Measurements from ENCODE around the gene NAA25. TPM values are rescaled to one million over a fixed set of nuclear protein-coding genes. Genes with fewer than 3 reads are reported as not detected.
A peak's percentile ranks its signal among the peaks of the same experiment; 100 is the strongest.

Gene NAA25
- total RNA-seq, 4 donors from 2014 or later = 13.9 to 30.8 (median 23.0) TPM

DNA sequence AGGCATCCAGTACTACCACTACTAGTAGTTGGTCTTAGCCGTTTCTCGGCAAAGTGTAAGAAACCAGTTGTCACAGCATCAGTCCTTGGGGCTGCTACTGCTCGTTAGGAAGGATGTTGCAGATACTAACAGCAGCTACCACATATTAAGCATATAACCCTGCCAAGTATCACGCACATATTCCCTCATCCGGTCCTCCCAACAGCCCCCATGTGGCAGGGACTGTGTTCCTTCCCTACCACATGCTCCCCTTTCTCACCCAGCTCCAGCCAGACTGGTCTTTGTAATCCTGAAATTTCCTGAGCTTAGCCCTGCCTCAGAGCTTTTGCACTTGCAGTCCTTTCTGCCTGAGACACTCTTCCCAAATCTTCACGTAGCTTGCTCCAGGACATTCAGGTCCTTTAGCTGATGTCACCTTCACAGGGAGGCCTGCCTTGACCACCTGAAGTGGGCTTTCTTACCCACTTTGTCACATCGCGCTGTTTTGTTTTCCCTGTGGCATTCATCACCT lies 87.6 kb downstream of the NAA25 start:
- intact Hi-C loops (cut with DNase I; ENCODE audit: low total_unique reads) = no loop called here
- WGBS, 2 donors = 88% methylated on average over 8 of the region's 8 CpGs
- no peak overlapping the region for H3K4me3 ChIP-seq (ENCODE audit: low read depth, poor library complexity, severe bottlenecking)
- DNase-seq (ENCODE audit: low spot score in 2 of 2) = no peak
- TF ChIP-seq, protein P1, sequence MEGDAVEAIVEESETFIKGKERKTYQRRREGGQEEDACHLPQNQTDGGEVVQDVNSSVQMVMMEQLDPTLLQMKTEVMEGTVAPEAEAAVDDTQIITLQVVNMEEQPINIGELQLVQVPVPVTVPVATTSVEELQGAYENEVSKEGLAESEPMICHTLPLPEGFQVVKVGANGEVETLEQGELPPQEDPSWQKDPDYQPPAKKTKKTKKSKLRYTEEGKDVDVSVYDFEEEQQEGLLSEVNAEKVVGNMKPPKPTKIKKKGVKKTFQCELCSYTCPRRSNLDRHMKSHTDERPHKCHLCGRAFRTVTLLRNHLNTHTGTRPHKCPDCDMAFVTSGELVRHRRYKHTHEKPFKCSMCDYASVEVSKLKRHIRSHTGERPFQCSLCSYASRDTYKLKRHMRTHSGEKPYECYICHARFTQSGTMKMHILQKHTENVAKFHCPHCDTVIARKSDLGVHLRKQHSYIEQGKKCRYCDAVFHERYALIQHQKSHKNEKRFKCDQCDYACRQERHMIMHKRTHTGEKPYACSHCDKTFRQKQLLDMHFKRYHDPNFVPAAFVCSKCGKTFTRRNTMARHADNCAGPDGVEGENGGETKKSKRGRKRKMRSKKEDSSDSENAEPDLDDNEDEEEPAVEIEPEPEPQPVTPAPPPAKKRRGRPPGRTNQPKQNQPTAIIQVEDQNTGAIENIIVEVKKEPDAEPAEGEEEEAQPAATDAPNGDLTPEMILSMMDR (IDR thresholded peaks at IDR 0.05) = no peak
- no peak for TF ChIP-seq POLR2A (IDR thresholded peaks at IDR 0.05)

DNA sequence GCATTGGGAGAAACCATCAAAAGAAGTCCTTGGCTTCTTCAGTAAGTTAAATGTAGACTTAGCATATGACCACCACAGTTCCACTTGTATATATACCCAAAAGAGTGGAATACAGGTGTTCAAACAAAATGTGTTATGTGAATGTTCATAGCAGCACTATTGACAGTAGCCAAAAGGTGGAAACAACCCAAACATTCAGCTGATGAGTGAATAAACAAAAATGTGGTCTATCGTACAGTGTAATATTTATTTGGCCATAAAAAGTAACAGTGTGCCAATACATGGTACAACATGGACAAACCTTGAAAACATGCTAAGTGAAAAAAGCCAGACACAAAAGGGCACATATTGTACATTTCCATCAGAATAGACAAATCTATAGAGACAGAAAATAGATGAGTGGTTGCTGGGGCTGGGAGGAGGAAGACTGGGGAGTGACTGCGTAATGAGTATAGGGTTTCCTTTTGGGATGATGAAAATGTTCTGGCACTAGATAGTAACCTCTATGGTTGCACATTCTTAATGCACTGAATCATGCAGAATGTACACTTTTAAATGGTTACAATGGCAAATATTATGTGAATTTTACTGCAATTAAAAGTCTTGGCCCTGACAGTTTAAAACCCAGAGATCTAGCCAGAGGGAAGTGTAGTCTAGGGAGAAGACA lies 89.9 kb downstream of the NAA25 start:
- TF ChIP-seq POLR2A (IDR thresholded peaks at IDR 0.05) = no peak
- TF ChIP-seq, protein P1 (IDR thresholded peaks at IDR 0.05) = no peak
- WGBS, 2 donors = 64 to 66% methylated on average over 2 of the region's 2 CpGs
- DNase-seq (ENCODE audit: low spot score in 2 of 2) = no peak
- H3K4me3 ChIP-seq (ENCODE audit: low read depth, poor library complexity, severe bottlenecking) = no peak overlapping the region
- intact Hi-C loops (cut with DNase I; ENCODE audit: low total_unique reads) = no loop called here

DNA sequence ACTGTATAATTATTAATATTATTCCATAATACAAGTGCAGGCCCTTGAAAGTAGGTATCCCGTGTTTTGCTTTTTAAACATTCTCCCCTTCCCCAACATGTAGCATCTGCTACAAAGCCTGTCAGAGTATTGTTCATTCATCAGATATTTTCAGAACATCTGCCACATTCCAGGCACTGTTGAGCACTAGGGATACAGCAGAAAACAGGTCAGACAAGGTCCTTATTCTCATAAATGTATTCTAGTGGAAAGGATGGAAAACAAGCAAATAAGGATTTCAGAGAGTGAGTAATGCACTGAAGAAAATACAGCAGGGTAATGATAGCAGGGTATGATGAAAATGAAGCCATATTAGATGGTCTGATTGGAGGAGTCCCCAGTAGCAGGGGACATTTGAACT lies 91.5 kb downstream of the NAA25 start:
- no peak for DNase-seq (ENCODE audit: low spot score in 2 of 2)
- intact Hi-C loops (cut with DNase I; ENCODE audit: low total_unique reads) = no loop called here
- H3K4me3 ChIP-seq (ENCODE audit: low read depth, poor library complexity, severe bottlenecking) = no peak overlapping the region
- 66 to 84% methylated on average over 1 of the region's 1 CpG for WGBS, 2 donors
- no peak for TF ChIP-seq POLR2A (IDR thresholded peaks at IDR 0.05)
- TF ChIP-seq, protein P1 (IDR thresholded peaks at IDR 0.05) = no peak

DNA sequence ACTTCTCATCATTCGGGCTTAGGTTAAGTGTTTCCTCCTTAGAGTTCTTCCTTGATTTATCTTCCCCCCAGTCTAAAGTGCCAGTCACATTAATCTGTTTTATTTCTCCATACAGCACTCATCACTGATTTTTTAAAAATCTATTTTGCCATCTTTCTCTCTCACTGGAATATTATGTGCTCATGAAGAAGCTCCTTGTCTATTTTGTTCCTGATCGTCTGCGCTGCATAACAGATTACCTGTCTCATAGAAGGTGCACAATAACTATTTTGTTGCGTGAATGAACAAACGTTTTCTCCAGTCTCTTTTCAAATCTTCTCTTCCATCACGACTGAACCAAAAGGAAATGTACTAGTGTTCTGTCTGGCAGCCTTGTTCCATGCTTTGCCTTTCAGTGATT lies 92.6 kb downstream of the NAA25 start:
- no peak for DNase-seq (ENCODE audit: low spot score in 2 of 2)
- TF ChIP-seq POLR2A (IDR thresholded peaks at IDR 0.05) = no peak
- TF ChIP-seq, protein P1 (IDR thresholded peaks at IDR 0.05) = no peak
- intact Hi-C loops (cut with DNase I; ENCODE audit: low total_unique reads) = no loop called here
- no peak overlapping the region for H3K4me3 ChIP-seq (ENCODE audit: low read depth, poor library complexity, severe bottlenecking)
- 95 to 96% methylated on average over 6 of the region's 6 CpGs for WGBS, 2 donors

DNA sequence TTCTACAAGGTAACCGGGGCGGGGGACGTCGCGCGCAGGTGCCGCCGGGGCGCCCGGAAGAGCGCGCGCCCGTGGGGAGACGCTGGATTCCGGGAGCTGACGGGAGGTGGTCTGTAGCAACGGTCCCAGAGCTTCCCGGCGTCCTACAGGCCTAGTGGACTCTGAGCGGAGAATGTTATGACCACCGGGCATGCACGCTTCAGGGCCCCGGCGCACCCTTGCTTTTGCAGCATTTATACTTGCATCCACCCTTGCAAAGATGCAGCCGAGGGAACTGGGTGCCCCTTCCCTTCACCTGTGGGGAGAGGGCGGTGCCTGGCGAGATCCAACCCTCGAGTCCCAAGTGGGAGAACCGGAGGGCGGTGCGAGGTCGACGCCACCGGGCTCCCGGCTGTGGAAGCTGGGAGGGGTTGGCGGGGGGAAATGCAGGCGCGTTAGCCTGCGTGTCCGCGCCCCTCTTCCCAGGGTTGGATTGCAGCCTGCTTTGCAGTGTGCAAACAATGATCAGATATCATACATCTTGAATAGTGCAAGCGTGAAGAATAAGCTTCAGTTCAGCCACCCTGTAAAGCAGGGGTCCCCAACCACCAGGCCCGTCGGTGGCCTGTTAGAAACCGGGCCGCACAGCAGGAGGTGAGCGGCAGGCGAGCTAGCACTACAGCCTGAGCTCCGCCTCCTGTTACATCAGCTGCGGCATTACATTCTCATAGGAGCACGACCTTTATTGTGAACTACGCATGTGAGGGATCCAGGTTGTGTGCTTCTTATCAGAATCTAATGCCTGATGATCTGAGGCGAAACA lies 94.8 kb downstream of the NAA25 start:
- peak; percentile 33 to 92 for DNase-seq (ENCODE audit: low spot score in 2 of 2)
- intact Hi-C loops (cut with DNase I; ENCODE audit: low total_unique reads) = no loop called here
- TF ChIP-seq POLR2A (IDR thresholded peaks at IDR 0.05) = no peak
- TF ChIP-seq, protein P1 (IDR thresholded peaks at IDR 0.05) = no peak
- peak overlapping the region; percentile 96 for H3K4me3 ChIP-seq (ENCODE audit: low read depth, poor library complexity, severe bottlenecking)
- 1 to 2% methylated on average over 29 to 35 of the region's 54 CpGs for WGBS, 2 donors

Measured in lower leg skin (tissue), 4 donors.